K562 (cell line): Measurements from ENCODE around the gene UNC119B. TPM values are rescaled to one million over a fixed set of nuclear protein-coding genes. Genes with fewer than 3 reads are reported as not detected.

Experiments
- CHD4 ChIP-seq: fragments of 200-600 bp; sonication (generic); IDR thresholded peaks from 3 replicates; pipeline ENCODE4 v1.6.1; 2012; ENCODE audit warnings: low read depth, mild to moderate bottlenecking, mixed read lengths, low read length, inconsistent platforms; ENCODE audit not compliant: insufficient read depth, insufficient replicate concordance, poor library complexity, severe bottlenecking
- NCOR1 ChIP-seq: fragments of 450-650 bp; IDR thresholded peaks from 2 replicates; pipeline ENCODE4 v1.6.1; 2016; ENCODE audit warnings: mild to moderate bottlenecking, moderate library complexity
- RCOR1 ChIP-seq, 2 experiments: IDR thresholded peaks; 2 replicates each; pipeline ENCODE4 v1.6.1; 2012; ENCODE audit warnings: low read depth in 2 of 2, low read length in 2 of 2, borderline replicate concordance in 1 of 2, improper control_type of control experiment in 1 of 2
- polyA plus RNA-seq, 8 experiments: library from polyadenylated mRNA; depleted of rRNA in 4 of 8; stranded (reverse) in 5 of 8; unstranded in 3 of 8; fragments of >200 nt; fragmentation: Nextera tagmentation in 2 of 8; fragmentation: Illumina TruSeq in 1 of 8; extraction: Ambion mirVana in 2 of 8; extraction: Trizol in 1 of 8; gene quantifications; 2 replicates each; pipeline versions ENCODE4 v1.2.1 to v1.2.3, GENCODE V29; 2011 to 2014; ENCODE audit warnings: inconsistent platforms in 1 of 8, missing spikeins in 1 of 8
- total RNA-seq, 7 experiments: library from RNA; depleted of rRNA in 6 of 7; stranded (reverse); fragments of >200 nt in 6 of 7; fragmentation: Illumina TruSeq in 2 of 7; extraction: Trizol in 2 of 7; gene quantifications; 2 replicates each; pipeline versions ENCODE4 v1.2.1 to v1.2.3, GENCODE V29; 2011 to 2021; ENCODE audit warnings: low replicate concordance in 1 of 7
- TF ChIP-seq, protein P1 (sequence below): fragments of 450-650 bp; IDR thresholded peaks from 2 replicates; pipeline ENCODE4 v1.6.1; 2016; ENCODE audit warnings: low read depth
- TF ChIP-seq, protein P2 (sequence below): fragments of 250-450 bp; sonication (Bioruptor Pico); IDR thresholded peaks from 2 replicates; pipeline ENCODE4 v1.8.0; 2022; ENCODE audit warnings: inconsistent platforms, mild to moderate bottlenecking, moderate library complexity, borderline replicate concordance
- TF ChIP-seq, protein P3 (sequence below), 2 experiments: fragments of 450-650 bp in 1 of 2; sonication (generic) in 1 of 2; formaldehyde crosslinking in 1 of 2; IDR thresholded peaks in 1 of 2; conservative IDR thresholded peaks in 1 of 2; 2 replicates each; pipeline versions ENCODE4 v1.6.1 to v1.8.1; 2016 to 2023; ENCODE audit warnings: mild to moderate bottlenecking in 2 of 2, moderate library complexity in 2 of 2, inconsistent platforms in 1 of 2, missing genetic modification reagents in 1 of 2

UNC119B gene
- total and polyA plus RNA-seq, 9 of the 15 experiments (the other 6 are each of a cell fraction or from before 2014, with no cell fraction given), result 4.0 to 34.5 (median 15.1) TPM

DNA sequence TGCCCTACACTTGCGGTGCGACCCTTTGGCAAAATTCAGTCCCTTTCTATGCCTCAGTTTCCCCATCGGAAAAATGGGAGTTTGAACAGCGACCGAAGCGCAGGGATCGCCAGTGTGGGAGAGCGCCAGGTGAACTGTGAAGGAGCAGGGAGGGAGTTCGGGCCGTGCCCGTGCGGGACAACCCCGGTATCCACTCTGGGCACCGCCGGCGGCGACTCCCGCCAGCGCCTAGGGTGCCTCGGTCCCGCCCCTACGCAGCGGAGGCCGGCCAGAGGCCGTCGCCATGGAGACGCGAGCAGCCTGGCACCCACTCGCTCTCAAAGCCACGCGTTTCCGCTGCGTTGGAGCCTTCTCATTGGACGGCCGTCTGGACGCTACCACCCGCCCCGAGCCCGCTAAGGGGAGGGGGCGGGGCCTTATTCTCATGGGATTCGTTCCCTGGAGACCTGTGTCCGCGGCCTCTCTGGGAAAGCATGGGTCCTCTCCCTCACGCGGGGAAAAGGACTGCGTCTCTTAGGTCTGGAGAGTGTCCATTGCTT, 24.0 kb upstream of the UNC119B start (continued):
- TF ChIP-seq, protein P1, sequence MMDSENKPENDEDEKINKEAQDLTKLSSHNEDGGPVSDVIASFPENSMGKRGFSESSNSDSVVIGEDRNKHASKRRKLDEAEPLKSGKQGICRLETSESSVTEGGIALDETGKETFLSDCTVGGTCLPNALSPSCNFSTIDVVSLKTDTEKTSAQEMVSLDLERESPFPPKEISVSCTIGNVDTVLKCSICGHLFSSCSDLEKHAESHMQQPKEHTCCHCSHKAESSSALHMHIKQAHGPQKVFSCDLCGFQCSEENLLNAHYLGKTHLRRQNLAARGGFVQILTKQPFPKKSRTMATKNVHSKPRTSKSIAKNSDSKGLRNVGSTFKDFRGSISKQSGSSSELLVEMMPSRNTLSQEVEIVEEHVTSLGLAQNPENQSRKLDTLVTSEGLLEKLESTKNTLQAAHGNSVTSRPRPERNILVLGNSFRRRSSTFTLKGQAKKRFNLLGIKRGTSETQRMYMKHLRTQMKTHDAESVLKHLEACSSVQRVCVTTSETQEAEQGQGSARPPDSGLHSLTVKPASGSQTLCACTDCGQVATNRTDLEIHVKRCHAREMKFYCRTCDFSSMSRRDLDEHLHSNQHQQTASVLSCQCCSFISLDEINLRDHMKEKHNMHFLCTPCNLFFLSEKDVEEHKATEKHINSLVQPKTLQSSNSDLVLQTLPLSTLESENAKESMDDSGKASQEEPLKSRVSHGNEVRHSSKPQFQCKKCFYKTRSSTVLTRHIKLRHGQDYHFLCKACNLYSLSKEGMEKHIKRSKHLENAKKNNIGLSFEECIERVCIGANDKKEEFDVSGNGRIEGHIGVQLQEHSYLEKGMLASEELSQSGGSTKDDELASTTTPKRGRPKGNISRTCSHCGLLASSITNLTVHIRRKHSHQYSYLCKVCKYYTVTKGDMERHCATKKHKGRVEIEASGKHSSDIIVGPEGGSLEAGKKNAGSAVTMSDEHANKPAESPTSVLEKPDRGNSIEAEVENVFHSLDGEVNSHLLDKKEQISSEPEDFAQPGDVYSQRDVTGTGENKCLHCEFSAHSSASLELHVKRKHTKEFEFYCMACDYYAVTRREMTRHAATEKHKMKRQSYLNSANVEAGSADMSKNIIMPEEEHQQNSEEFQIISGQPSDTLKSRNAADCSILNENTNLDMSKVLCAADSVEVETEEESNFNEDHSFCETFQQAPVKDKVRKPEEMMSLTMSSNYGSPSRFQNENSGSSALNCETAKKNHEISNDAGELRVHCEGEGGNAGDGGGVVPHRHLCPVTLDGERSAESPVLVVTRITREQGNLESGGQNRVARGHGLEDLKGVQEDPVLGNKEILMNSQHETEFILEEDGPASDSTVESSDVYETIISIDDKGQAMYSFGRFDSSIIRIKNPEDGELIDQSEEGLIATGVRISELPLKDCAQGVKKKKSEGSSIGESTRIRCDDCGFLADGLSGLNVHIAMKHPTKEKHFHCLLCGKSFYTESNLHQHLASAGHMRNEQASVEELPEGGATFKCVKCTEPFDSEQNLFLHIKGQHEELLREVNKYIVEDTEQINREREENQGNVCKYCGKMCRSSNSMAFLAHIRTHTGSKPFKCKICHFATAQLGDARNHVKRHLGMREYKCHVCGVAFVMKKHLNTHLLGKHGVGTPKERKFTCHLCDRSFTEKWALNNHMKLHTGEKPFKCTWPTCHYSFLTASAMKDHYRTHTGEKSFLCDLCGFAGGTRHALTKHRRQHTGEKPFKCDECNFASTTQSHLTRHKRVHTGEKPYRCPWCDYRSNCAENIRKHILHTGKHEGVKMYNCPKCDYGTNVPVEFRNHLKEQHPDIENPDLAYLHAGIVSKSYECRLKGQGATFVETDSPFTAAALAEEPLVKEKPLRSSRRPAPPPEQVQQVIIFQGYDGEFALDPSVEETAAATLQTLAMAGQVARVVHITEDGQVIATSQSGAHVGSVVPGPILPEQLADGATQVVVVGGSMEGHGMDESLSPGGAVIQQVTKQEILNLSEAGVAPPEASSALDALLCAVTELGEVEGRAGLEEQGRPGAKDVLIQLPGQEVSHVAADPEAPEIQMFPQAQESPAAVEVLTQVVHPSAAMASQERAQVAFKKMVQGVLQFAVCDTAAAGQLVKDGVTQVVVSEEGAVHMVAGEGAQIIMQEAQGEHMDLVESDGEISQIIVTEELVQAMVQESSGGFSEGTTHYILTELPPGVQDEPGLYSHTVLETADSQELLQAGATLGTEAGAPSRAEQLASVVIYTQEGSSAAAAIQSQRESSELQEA, result no peak
- TF ChIP-seq, protein P2, sequence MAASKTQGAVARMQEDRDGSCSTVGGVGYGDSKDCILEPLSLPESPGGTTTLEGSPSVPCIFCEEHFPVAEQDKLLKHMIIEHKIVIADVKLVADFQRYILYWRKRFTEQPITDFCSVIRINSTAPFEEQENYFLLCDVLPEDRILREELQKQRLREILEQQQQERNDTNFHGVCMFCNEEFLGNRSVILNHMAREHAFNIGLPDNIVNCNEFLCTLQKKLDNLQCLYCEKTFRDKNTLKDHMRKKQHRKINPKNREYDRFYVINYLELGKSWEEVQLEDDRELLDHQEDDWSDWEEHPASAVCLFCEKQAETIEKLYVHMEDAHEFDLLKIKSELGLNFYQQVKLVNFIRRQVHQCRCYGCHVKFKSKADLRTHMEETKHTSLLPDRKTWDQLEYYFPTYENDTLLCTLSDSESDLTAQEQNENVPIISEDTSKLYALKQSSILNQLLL (CRISPR knock-in tag), result no peak
- TF ChIP-seq NCOR1 (no peak), RCOR1 (IDR thresholded peaks at IDR 0.05; ENCODE audit: borderline replicate concordance in 1 of 2, low read depth in 2 of 2, low read length in 2 of 2) (peak in 1 of 2 experiments; percentile 28; a peak in 1 of 4 replicates), CHD4 (no peak)
- TF ChIP-seq, protein P3, sequence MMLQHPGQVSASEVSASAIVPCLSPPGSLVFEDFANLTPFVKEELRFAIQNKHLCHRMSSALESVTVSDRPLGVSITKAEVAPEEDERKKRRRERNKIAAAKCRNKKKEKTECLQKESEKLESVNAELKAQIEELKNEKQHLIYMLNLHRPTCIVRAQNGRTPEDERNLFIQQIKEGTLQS (IDR thresholded peaks at IDR 0.05), result no peak
- TF ChIP-seq, protein P3 (CRISPR knock-in tag; conservative IDR thresholded peaks at IDR 0.05), result no peak
